CMK (cell line): Measurements from ENCODE around the gene CMTM4.
"Not testable (repeated sequence)": the region's sequence is repeated elsewhere in the genome, so short reads cannot be mapped to it uniquely, and the experiment has no call there.

ENCODE experiments used
- DNase-seq: peaks from one replicate; pipeline ENCODE4 v3.0.0-alpha.2; 2010; ENCODE audit warnings: low read depth

The CMTM4 gene

GRCh38 chr16:66673691-66674090, 22.9 kb downstream of the CMTM4 start:
- DNase-seq = no peak

GRCh38 chr16:66670691-66671388, 25.7 kb downstream of the CMTM4 start:
- DNase-seq = no peak

- DNase-seq = no peak
These were observed 27.6 kb downstream of the CMTM4 start for GRCh38 chr16:66668777-66669444.

- no peak for DNase-seq
These were observed 28.6 kb downstream of the CMTM4 start for GRCh38 chr16:66667944-66668343.

GRCh38 chr16:66662445-66663194, 33.9 kb downstream of the CMTM4 start:
- no peak for DNase-seq

GRCh38 chr16:66661671-66662346, 34.7 kb downstream of the CMTM4 start:
- DNase-seq = not testable (repeated sequence)

GRCh38 chr16:66661210-66661560, 35.4 kb downstream of the CMTM4 start:
- DNase-seq = no peak

- peak; percentile 20 for DNase-seq
These were observed 35.9 kb downstream of the CMTM4 start for GRCh38 chr16:66660422-66661209.

- DNase-seq = no peak
These were observed 37.7 kb downstream of the CMTM4 start for GRCh38 chr16:66658860-66659190.

GRCh38 chr16:66658143-66658859, 38.2 kb downstream of the CMTM4 start:
- no peak for DNase-seq

- no peak for DNase-seq
These were observed 40.0 kb downstream of the CMTM4 start for GRCh38 chr16:66656547-66656946.

- DNase-seq = no peak
These were observed 42.8 kb downstream of the CMTM4 start for GRCh38 chr16:66653581-66654350.

- no peak for DNase-seq
These were observed 43.7 kb downstream of the CMTM4 start for GRCh38 chr16:66652661-66653360.

- no peak for DNase-seq
These were observed 44.6 kb downstream of the CMTM4 start for GRCh38 chr16:66651965-66652364.

- DNase-seq = no peak
These were observed 45.1 kb downstream of the CMTM4 start for GRCh38 chr16:66651474-66651765.

GRCh38 chr16:66650707-66651473, 45.7 kb downstream of the CMTM4 start:
- peak; percentile 68 for DNase-seq

- no peak for DNase-seq
These were observed 46.8 kb downstream of the CMTM4 start for GRCh38 chr16:66649636-66650205.

- no peak for DNase-seq
These were observed 47.4 kb downstream of the CMTM4 start for GRCh38 chr16:66649167-66649566.

GRCh38 chr16:66647866-66648265, 48.7 kb downstream of the CMTM4 start:
- no peak for DNase-seq
